Measurements from ENCODE around the gene CCDC91. TPM values are rescaled to one million over a fixed set of nuclear protein-coding genes. Genes with fewer than 3 reads are reported as not detected.

Gene CCDC91
- 29.7 TPM for polyA plus RNA-seq (2012; ENCODE audit: insufficient read length, low read depth)

GRCh38 chr12:28190321-28191050, at the start of gene CCDC91:
Gene CCDC91, plus strand, starts transcription at chr12:28190456. Its CDS starts 66,760 bp downstream, at chr12:28257216.
- no peak for TF ChIP-seq TAF1 (IDR thresholded peaks at IDR 0.05; ENCODE audit: borderline replicate concordance, insufficient read depth, low read length)
- TF ChIP-seq REST (IDR thresholded peaks at IDR 0.05; ENCODE audit: insufficient read depth in 1 of 2, low read depth in 2 of 2, low read length in 2 of 2) = peak in 1 of 2 experiments; percentile 2; a peak in 1 of 4 replicates
- peak; percentile 89 for TF ChIP-seq FOXP2 (optimal IDR thresholded peaks at IDR 0.05; ENCODE audit: borderline replicate concordance, extremely low read depth, extremely low read length, insufficient read depth)
- peak; percentile 67 for TF ChIP-seq POLR2AphosphoS5 (IDR thresholded peaks at IDR 0.05; ENCODE audit: low read depth, low read length)
- peak; percentile 24; the same call in 1 of the 2 replicates for TF ChIP-seq SIN3A (IDR thresholded peaks at IDR 0.05; ENCODE audit: borderline replicate concordance, insufficient read depth, low read length)

GRCh38 chr12:28144059-28144458, 46.2 kb upstream of the CCDC91 start:
- no peak for TF ChIP-seq REST (IDR thresholded peaks at IDR 0.05; ENCODE audit: insufficient read depth in 1 of 2, low read depth in 2 of 2, low read length in 2 of 2)
- no peak for TF ChIP-seq FOXP2 (optimal IDR thresholded peaks at IDR 0.05; ENCODE audit: borderline replicate concordance, extremely low read depth, extremely low read length, insufficient read depth)
- no peak for TF ChIP-seq SIN3A (IDR thresholded peaks at IDR 0.05; ENCODE audit: borderline replicate concordance, insufficient read depth, low read length)
- TF ChIP-seq TAF1 (IDR thresholded peaks at IDR 0.05; ENCODE audit: borderline replicate concordance, insufficient read depth, low read length) = no peak
- no peak for TF ChIP-seq POLR2AphosphoS5 (IDR thresholded peaks at IDR 0.05; ENCODE audit: low read depth, low read length)

GRCh38 chr12:28144532-28144931, 45.7 kb upstream of the CCDC91 start:
- TF ChIP-seq FOXP2 (optimal IDR thresholded peaks at IDR 0.05; ENCODE audit: borderline replicate concordance, extremely low read depth, extremely low read length, insufficient read depth) (no peak), POLR2AphosphoS5 (IDR thresholded peaks at IDR 0.05; ENCODE audit: low read depth, low read length) (no peak), REST (IDR thresholded peaks at IDR 0.05; ENCODE audit: insufficient read depth in 1 of 2, low read depth in 2 of 2, low read length in 2 of 2) (no peak), TAF1 (IDR thresholded peaks at IDR 0.05; ENCODE audit: borderline replicate concordance, insufficient read depth, low read length) (no peak), SIN3A (IDR thresholded peaks at IDR 0.05; ENCODE audit: borderline replicate concordance, insufficient read depth, low read length) (no peak)

GRCh38 chr12:28145216-28145615, 45.0 kb upstream of the CCDC91 start:
- TF ChIP-seq TAF1 (IDR thresholded peaks at IDR 0.05; ENCODE audit: borderline replicate concordance, insufficient read depth, low read length) = no peak
- no peak for TF ChIP-seq POLR2AphosphoS5 (IDR thresholded peaks at IDR 0.05; ENCODE audit: low read depth, low read length)
- TF ChIP-seq REST (IDR thresholded peaks at IDR 0.05; ENCODE audit: insufficient read depth in 1 of 2, low read depth in 2 of 2, low read length in 2 of 2) = no peak
- TF ChIP-seq FOXP2 (optimal IDR thresholded peaks at IDR 0.05; ENCODE audit: borderline replicate concordance, extremely low read depth, extremely low read length, insufficient read depth) = no peak
- no peak for TF ChIP-seq SIN3A (IDR thresholded peaks at IDR 0.05; ENCODE audit: borderline replicate concordance, insufficient read depth, low read length)

Measured in PFSK-1 (cell line).